Trophoblast cell (in vitro differentiated cells and primary cell): Measurements from ENCODE around the gene STYX.

ENCODE experiments used
- DNase-seq, 2 donors: peaks; one replicate each; pipeline ENCODE4 v3.0.0-alpha.2; 2016
- H2AFZ ChIP-seq: 2 replicates; pipeline ENCODE4 v1.6.1; 2013; ENCODE audit warnings: low read length, moderate library complexity, mild to moderate bottlenecking; ENCODE audit not compliant: insufficient read depth, poor library complexity
- H2AK5ac ChIP-seq: 2 replicates; pipeline ENCODE4 v1.6.1; 2013; ENCODE audit warnings: mild to moderate bottlenecking, low read length
- H2BK120ac ChIP-seq: 2 replicates; pipeline ENCODE4 v1.6.1; 2013; ENCODE audit warnings: low read length, mild to moderate bottlenecking, moderate library complexity; ENCODE audit not compliant: insufficient read depth, poor library complexity
- H2BK12ac ChIP-seq: 2 replicates; pipeline ENCODE4 v1.6.1; 2013; ENCODE audit warnings: mild to moderate bottlenecking, low read length, moderate library complexity
- H2BK5ac ChIP-seq: 2 replicates; pipeline ENCODE4 v1.6.1; 2013; ENCODE audit warnings: low read length, low read depth, moderate library complexity, mild to moderate bottlenecking; ENCODE audit not compliant: poor library complexity
- H3K14ac ChIP-seq: 2 replicates; pipeline ENCODE4 v1.6.1; 2013; ENCODE audit warnings: mild to moderate bottlenecking, low read length
- H3K18ac ChIP-seq: 2 replicates; pipeline ENCODE4 v1.6.1; 2013; ENCODE audit warnings: mild to moderate bottlenecking, low read length
- H3K23ac ChIP-seq: 2 replicates; pipeline ENCODE4 v1.6.1; 2013; ENCODE audit warnings: low read length
- H3K27ac ChIP-seq: 2 replicates; pipeline ENCODE4 v1.5.1; 2013; ENCODE audit warnings: low read depth, mild to moderate bottlenecking, inconsistent platforms, low read length, moderate library complexity
- H3K27me3 ChIP-seq: 2 replicates; pipeline ENCODE4 v1.6.1; 2013; ENCODE audit warnings: inconsistent platforms, mild to moderate bottlenecking, low read length, moderate library complexity; ENCODE audit not compliant: insufficient read depth
- H3K36me3 ChIP-seq, 2 experiments: 1 replicate in 1 of 2; 2 replicates in 1 of 2; pipeline ENCODE4 v1.6.1; 2013; ENCODE audit warnings: low read length in 2 of 2, mild to moderate bottlenecking in 2 of 2, moderate library complexity in 1 of 2; ENCODE audit not compliant: insufficient read depth in 2 of 2, control insufficient read depth in 1 of 2
- H3K4ac ChIP-seq: 2 replicates; pipeline ENCODE4 v1.6.1; 2013; ENCODE audit warnings: low read depth, mild to moderate bottlenecking, low read length, moderate library complexity
- H3K4me1 ChIP-seq, 2 experiments: 1 replicate in 1 of 2; 2 replicates in 1 of 2; pipeline ENCODE4 v1.6.1; 2013; ENCODE audit warnings: low read length in 2 of 2, mild to moderate bottlenecking in 2 of 2, moderate library complexity in 1 of 2; ENCODE audit not compliant: insufficient read depth in 2 of 2, control insufficient read depth in 1 of 2
- H3K4me2 ChIP-seq: 2 replicates; pipeline ENCODE4 v1.6.1; 2013; ENCODE audit warnings: inconsistent platforms, mild to moderate bottlenecking, low read length, moderate library complexity
- H3K4me3 ChIP-seq: 2 replicates; pipeline ENCODE4 v1.5.1; 2013; ENCODE audit warnings: mild to moderate bottlenecking, low read depth, low read length, inconsistent platforms
- H3K79me1 ChIP-seq: one replicate; pipeline ENCODE4 v1.6.1; 2013; ENCODE audit warnings: low read length
- H3K79me2 ChIP-seq: 2 replicates; pipeline ENCODE4 v1.6.1; 2013; ENCODE audit warnings: low read length, mild to moderate bottlenecking; ENCODE audit not compliant: control insufficient read depth, insufficient read depth, poor library complexity
- H3K9ac ChIP-seq: 2 replicates; pipeline ENCODE4 v1.6.1; 2013; ENCODE audit warnings: mild to moderate bottlenecking, low read length
- H3K9me3 ChIP-seq: 2 replicates; pipeline ENCODE4 v1.6.1; 2013; ENCODE audit warnings: low read depth, mild to moderate bottlenecking, control low read depth, inconsistent platforms, low read length; ENCODE audit not compliant: insufficient read depth
- H4K12ac ChIP-seq: 2 replicates; pipeline ENCODE4 v1.6.1; 2013; ENCODE audit warnings: low read depth, mild to moderate bottlenecking, low read length, moderate library complexity
- H4K8ac ChIP-seq: 2 replicates; pipeline ENCODE4 v1.6.1; 2013; ENCODE audit warnings: low read depth, mild to moderate bottlenecking, low read length, moderate library complexity
- H4K91ac ChIP-seq: one replicate; pipeline ENCODE4 v1.6.1; 2013; ENCODE audit warnings: low read depth, mild to moderate bottlenecking, low read length, moderate library complexity
- WGBS: extraction: QIAGEN DNeasy Blood & Tissue Kit; methylation state at CpG from one replicate; pipeline ENCODE4 v1.1.7; 2013; ENCODE audit warnings: missing lambda C conversion rate; ENCODE audit not compliant: insufficient read length, insufficient coverage; ENCODE audit errors: extremely low coverage; 5-methylcytosine and 5-hydroxymethylcytosine counted together

Gene STYX

DNA sequence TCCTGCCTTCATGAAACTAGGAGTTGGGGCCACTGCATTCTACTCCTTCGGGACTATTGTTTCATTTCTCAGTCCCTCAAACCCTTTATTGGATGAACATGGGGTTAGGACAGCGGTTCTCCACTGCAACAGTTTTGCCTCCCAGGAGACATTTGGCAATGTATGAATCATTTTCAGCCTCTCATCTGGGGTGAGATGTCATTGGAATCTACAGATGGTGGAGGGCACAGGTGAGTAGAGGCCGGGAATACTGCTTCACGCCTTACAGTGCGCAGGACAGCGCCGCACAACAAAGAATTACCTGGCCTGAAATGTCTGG lies 62.1 kb downstream of the STYX start:
- H2AK5ac ChIP-seq = no peak overlapping the region
- H3K36me3 ChIP-seq = no peaks in the 10 kb centered on the region
- peaks cover 10% of the 10 kb centered on the region for H3K79me1 ChIP-seq
- no peak overlapping the region for H3K4ac ChIP-seq
- H3K23ac ChIP-seq = no peak overlapping the region
- peak overlapping the region; percentile 83 for H4K12ac ChIP-seq
- H3K9ac ChIP-seq = no peak overlapping the region
- WGBS = no CpG with 5 or more reads among the region's 7 CpGs
- no peak overlapping the region for H2BK120ac ChIP-seq
- H3K27me3 ChIP-seq = no peaks in the 10 kb centered on the region
- peak overlapping the region; percentile 93 for H4K8ac ChIP-seq
- peaks cover 7% of the 10 kb centered on the region for H3K79me2 ChIP-seq
- H3K18ac ChIP-seq = peak overlapping the region; percentile 47
- H3K9me3 ChIP-seq = no peaks in the 10 kb centered on the region
- H2BK12ac ChIP-seq = peak overlapping the region; percentile 30
- peaks cover 2 to 5% of the 10 kb centered on the region in 2 experiments for H3K4me1 ChIP-seq
- H2BK5ac ChIP-seq = no peak overlapping the region
- peak overlapping the region; percentile 79 for H2AFZ ChIP-seq
- H3K4me2 ChIP-seq = peak overlapping the region; percentile 38
- H3K14ac ChIP-seq = peak overlapping the region; percentile 20
- DNase-seq = peak; percentile 62 to 81
- H4K91ac ChIP-seq = peak overlapping the region; percentile 47
- H3K27ac ChIP-seq = peak overlapping the region; percentile 39
- no peak overlapping the region for H3K4me3 ChIP-seq

DNA sequence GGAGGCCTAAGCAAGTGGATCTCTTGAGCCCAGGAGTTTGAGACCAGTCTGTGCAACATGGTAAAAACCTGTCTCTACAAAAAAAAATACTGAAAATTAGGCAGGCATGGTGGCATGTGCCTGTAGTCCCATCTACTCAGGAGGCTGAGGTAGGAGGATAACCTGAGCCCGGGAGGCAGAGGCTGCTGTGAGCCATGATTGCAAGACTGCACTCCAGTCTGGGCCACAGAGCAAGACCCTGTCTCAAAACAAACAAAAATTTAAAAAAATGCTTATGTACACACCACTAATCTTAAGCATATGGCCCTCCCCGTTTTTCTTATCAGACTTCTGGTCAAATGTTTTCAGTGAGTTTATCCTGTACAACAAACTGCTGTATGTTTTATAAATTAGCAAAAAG lies 63.1 kb downstream of the STYX start:
- no peak overlapping the region for H3K18ac ChIP-seq
- H3K36me3 ChIP-seq = no peaks in the 10 kb centered on the region
- H3K4me1 ChIP-seq = peaks cover 2 to 5% of the 10 kb centered on the region in 2 experiments
- H2AFZ ChIP-seq = no peak overlapping the region
- H2BK120ac ChIP-seq = no peak overlapping the region
- H3K9ac ChIP-seq = no peak overlapping the region
- H2BK5ac ChIP-seq = no peak overlapping the region
- no peak overlapping the region for H2AK5ac ChIP-seq
- no peak overlapping the region for H3K4me2 ChIP-seq
- no peaks in the 10 kb centered on the region for H3K27me3 ChIP-seq
- no peak overlapping the region for H3K27ac ChIP-seq
- DNase-seq = no peak
- peaks cover 10% of the 10 kb centered on the region for H3K79me1 ChIP-seq
- no peaks in the 10 kb centered on the region for H3K9me3 ChIP-seq
- H2BK12ac ChIP-seq = no peak overlapping the region
- H4K91ac ChIP-seq = no peak overlapping the region
- H3K4ac ChIP-seq = no peak overlapping the region
- peaks cover 7% of the 10 kb centered on the region for H3K79me2 ChIP-seq
- no peak overlapping the region for H4K12ac ChIP-seq
- no peak overlapping the region for H3K14ac ChIP-seq
- no peak overlapping the region for H3K4me3 ChIP-seq
- H3K23ac ChIP-seq = no peak overlapping the region
- H4K8ac ChIP-seq = no peak overlapping the region
- WGBS = no CpG with 5 or more reads among the region's 2 CpGs

DNA sequence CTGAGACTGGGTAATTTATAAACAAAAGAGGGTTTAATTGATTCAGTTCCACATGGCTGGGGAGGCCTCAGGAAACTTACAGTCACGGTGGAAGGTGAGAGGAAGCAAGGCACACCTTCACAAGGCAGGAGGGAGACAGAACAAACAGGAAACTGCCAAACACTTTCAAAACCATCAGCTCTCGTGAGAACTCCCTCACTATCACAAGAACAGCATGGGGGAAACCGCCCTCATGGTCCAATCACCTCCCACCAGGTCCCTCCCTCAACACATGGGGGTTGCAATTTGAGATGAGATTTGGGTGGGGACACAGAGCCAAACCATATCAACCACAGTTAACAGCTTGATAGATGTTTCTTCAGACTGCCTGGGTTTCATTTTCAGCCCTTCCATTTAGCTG lies 67.7 kb downstream of the STYX start:
- Histone ChIP-seq H3K4me2 (no peak overlapping the region), H4K8ac (no peak overlapping the region), H3K36me3 (no peaks in the 10 kb centered on the region), H2BK120ac (no peak overlapping the region), H3K79me1 (no peaks in the 10 kb centered on the region), H3K23ac (no peak overlapping the region), H3K27me3 (no peaks in the 10 kb centered on the region), H2AK5ac (no peak overlapping the region), H4K91ac (no peak overlapping the region), H3K4me1 (no peaks in the 10 kb centered on the region), H2BK12ac (no peak overlapping the region), H3K27ac (no peak overlapping the region), H4K12ac (no peak overlapping the region), H3K9me3 (no peaks in the 10 kb centered on the region), H3K4ac (no peak overlapping the region), H3K9ac (no peak overlapping the region), H2BK5ac (no peak overlapping the region), H2AFZ (no peak overlapping the region), H3K79me2 (no peaks in the 10 kb centered on the region), H3K14ac (no peak overlapping the region), H3K4me3 (no peak overlapping the region), H3K18ac (no peak overlapping the region)
- no CpG with 5 or more reads among the region's 3 CpGs for WGBS
- no peak for DNase-seq

DNA sequence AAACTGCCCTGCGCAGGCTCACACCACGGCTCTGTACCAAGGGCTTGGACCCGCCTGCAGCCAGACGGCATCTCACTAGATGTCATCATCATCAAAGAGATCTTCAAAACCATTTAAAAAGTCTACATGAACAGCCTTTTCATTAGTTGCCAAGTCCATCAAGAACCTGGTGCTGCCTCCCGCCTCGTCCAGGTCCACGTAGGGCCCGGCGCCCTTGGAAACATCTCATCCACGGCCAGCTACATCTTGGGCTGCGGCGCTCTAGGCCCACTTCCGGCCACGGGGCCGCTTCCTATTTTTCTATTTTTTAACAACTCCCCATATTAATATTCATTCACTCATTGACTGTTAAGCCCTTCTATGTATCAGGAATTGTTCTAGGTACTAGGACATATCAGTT lies 68.9 kb downstream of the STYX start:
- Histone ChIP-seq H3K18ac (no peak overlapping the region), H3K14ac (no peak overlapping the region), H4K91ac (no peak overlapping the region), H3K4me3 (no peak overlapping the region), H4K12ac (no peak overlapping the region), H3K27ac (no peak overlapping the region), H3K36me3 (no peaks in the 10 kb centered on the region), H2AFZ (no peak overlapping the region), H3K79me2 (no peaks in the 10 kb centered on the region), H3K27me3 (no peaks in the 10 kb centered on the region), H2AK5ac (no peak overlapping the region), H2BK12ac (no peak overlapping the region), H3K9me3 (no peaks in the 10 kb centered on the region), H3K4ac (no peak overlapping the region), H3K9ac (no peak overlapping the region), H3K79me1 (no peaks in the 10 kb centered on the region), H3K4me2 (no peak overlapping the region), H3K4me1 (no peaks in the 10 kb centered on the region), H2BK120ac (no peak overlapping the region), H4K8ac (no peak overlapping the region), H3K23ac (no peak overlapping the region), H2BK5ac (no peak overlapping the region)
- no CpG with 5 or more reads among the region's 15 CpGs for WGBS
- DNase-seq = no peak
